Endothelial cell (in vitro differentiated cells): Measurements from ENCODE around the gene CBR1. TPM values are rescaled to one million over a fixed set of nuclear protein-coding genes. Genes with fewer than 3 reads are reported as not detected.
"Not testable (repeated sequence)": the region's sequence is repeated elsewhere in the genome, so short reads cannot be mapped to it uniquely, and the experiment has no call there.

Experiments used
- DNase-seq: peaks from one replicate; pipeline ENCODE4 v3.0.0; 2021; ENCODE audit warnings: low spot score
- H3K27ac Mint-ChIP-seq: one replicate; pipeline ENCODE4 v1.8.0; 2021; ENCODE audit warnings: mixed read lengths, inconsistent platforms; ENCODE audit not compliant: unreplicated experiment
- H3K27me3 Mint-ChIP-seq: one replicate; pipeline ENCODE4 v1.8.0; 2021; ENCODE audit warnings: mild to moderate bottlenecking, moderate library complexity, mixed read lengths, inconsistent platforms; ENCODE audit not compliant: unreplicated experiment
- H3K36me3 Mint-ChIP-seq: one replicate; pipeline ENCODE4 v1.8.0; 2021; ENCODE audit warnings: mild to moderate bottlenecking, low read depth, mixed read lengths, inconsistent platforms; ENCODE audit not compliant: unreplicated experiment
- H3K4me1 Mint-ChIP-seq: one replicate; pipeline ENCODE4 v1.8.0; 2021; ENCODE audit warnings: mild to moderate bottlenecking, mixed read lengths, inconsistent platforms; ENCODE audit not compliant: unreplicated experiment
- H3K4me3 Mint-ChIP-seq: one replicate; pipeline ENCODE4 v1.8.0; 2021; ENCODE audit warnings: mild to moderate bottlenecking, mixed read lengths, inconsistent platforms; ENCODE audit not compliant: unreplicated experiment
- H3K9me3 Mint-ChIP-seq: one replicate; pipeline ENCODE4 v1.8.0; 2021; ENCODE audit warnings: mixed read lengths, inconsistent platforms; ENCODE audit not compliant: unreplicated experiment
- CTCF ChIP-seq: fragments of 200-600 bp; sonication (generic); IDR thresholded peaks from one replicate; pipeline ENCODE4 v1.5.0; 2021; ENCODE audit warnings: antibody characterized with exemption; ENCODE audit not compliant: unreplicated experiment
- total RNA-seq: library from RNA; stranded (reverse); fragmentation: NEBNext Ultra II Directional; extraction: Animal tissue kit (Norgen Biotek cat#: 25700); gene quantifications from one replicate; pipeline ENCODE4 v1.2.1, GENCODE V29; 2021; ENCODE audit not compliant: unreplicated experiment

The CBR1 gene
- total RNA-seq, 1 donor from 2014 or later: 7.6 TPM

GRCh38 chr21:36099000-36099399, 29.2 kb downstream of the CBR1 start:
- H3K4me1 Mint-ChIP-seq: peaks cover 4% of the 10 kb centered on the region
- no peak overlapping the region for H3K4me3 Mint-ChIP-seq
- no peak for TF ChIP-seq CTCF
- no peak for DNase-seq
- no peaks in the 10 kb centered on the region for H3K27me3 Mint-ChIP-seq
- H3K9me3 Mint-ChIP-seq: no peaks in the 10 kb centered on the region
- no peak overlapping the region for H3K27ac Mint-ChIP-seq
- H3K36me3 Mint-ChIP-seq: peaks cover 4% of the 10 kb centered on the region

GRCh38 chr21:36099695-36100211, 29.9 kb downstream of the CBR1 start:
- H3K27me3 Mint-ChIP-seq, H3K27ac Mint-ChIP-seq, H3K9me3 Mint-ChIP-seq, H3K4me3 Mint-ChIP-seq, H3K4me1 Mint-ChIP-seq, DNase-seq, H3K36me3 Mint-ChIP-seq: not testable (repeated sequence)

- no peak for TF ChIP-seq CTCF
- H3K4me3 Mint-ChIP-seq: no peak overlapping the region
- no peaks in the 10 kb centered on the region for H3K36me3 Mint-ChIP-seq
- H3K9me3 Mint-ChIP-seq: no peaks in the 10 kb centered on the region
- no peak overlapping the region for H3K27ac Mint-ChIP-seq
- H3K4me1 Mint-ChIP-seq: peaks cover 4% of the 10 kb centered on the region
- DNase-seq: no peak
- H3K27me3 Mint-ChIP-seq: peaks cover 1% of the 10 kb centered on the region
Measured at GRCh38 chr21:36100971-36101641, 31.3 kb downstream of the CBR1 start.

GRCh38 chr21:36103434-36103833, 33.6 kb downstream of the CBR1 start:
- H3K9me3 Mint-ChIP-seq: no peaks in the 10 kb centered on the region
- no peaks in the 10 kb centered on the region for H3K36me3 Mint-ChIP-seq
- no peak overlapping the region for H3K4me3 Mint-ChIP-seq
- no peak for TF ChIP-seq CTCF
- DNase-seq: no peak
- peaks cover 4% of the 10 kb centered on the region for H3K4me1 Mint-ChIP-seq
- H3K27ac Mint-ChIP-seq: no peak overlapping the region
- H3K27me3 Mint-ChIP-seq: peaks cover 1% of the 10 kb centered on the region

GRCh38 chr21:36104317-36105300, 34.8 kb downstream of the CBR1 start:
- no peaks in the 10 kb centered on the region for H3K9me3 Mint-ChIP-seq
- no peak overlapping the region for H3K27ac Mint-ChIP-seq
- peak; percentile 48 for DNase-seq
- peak; percentile 48 for TF ChIP-seq CTCF
- peak overlapping the region; percentile 13 for H3K4me3 Mint-ChIP-seq
- no peaks in the 10 kb centered on the region for H3K36me3 Mint-ChIP-seq
- H3K4me1 Mint-ChIP-seq: peaks cover 4% of the 10 kb centered on the region
- peaks cover 1% of the 10 kb centered on the region for H3K27me3 Mint-ChIP-seq
